Peyer's patch (tissue), 4 donors: Measurements from ENCODE around the gene MYL6. TPM values are rescaled to one million over a fixed set of nuclear protein-coding genes. Genes with fewer than 3 reads are reported as not detected.
A peak's percentile ranks its signal among the peaks of the same experiment; 100 is the strongest.

Experiments
- DNase-seq, 3 donors: peaks; one replicate each; pipeline ENCODE4 v3.0.0-alpha.2; 2017 to 2019
- H3K27ac ChIP-seq, 4 donors: fragments of 200-600 bp; sonication (generic); one replicate each; pipeline ENCODE4 v1.5.1; 2016 to 2019
- H3K27me3 ChIP-seq, 2 donors: fragments of 200-600 bp; sonication (generic); one replicate each; pipeline ENCODE4 v1.5.1; 2019
- H3K36me3 ChIP-seq, 3 donors: fragments of 200-600 bp; sonication (generic); one replicate each; pipeline ENCODE4 v1.5.1; 2016 to 2019
- H3K4me1 ChIP-seq, 4 donors: fragments of 200-600 bp; sonication (generic); one replicate each; pipeline ENCODE4 v1.5.1; 2016 to 2019
- H3K4me3 ChIP-seq, 4 donors: fragments of 200-600 bp; sonication (generic); 1 replicate in 3 of 4; 2 replicates in 1 of 4; pipeline ENCODE4 v1.5.1; 2016 to 2019; ENCODE audit warnings: mild to moderate bottlenecking in 1 of 4
- H3K9me3 ChIP-seq, 4 donors: fragments of 200-600 bp; sonication (generic); one replicate each; pipeline ENCODE4 v1.5.1; 2016 to 2019; ENCODE audit warnings: mild to moderate bottlenecking in 1 of 4
- CTCF ChIP-seq, 6 experiments: fragments of 450-650 bp in 4 of 6; fragments of 200-600 bp in 2 of 6; sonication (generic) in 1 of 6; IDR thresholded peaks; one replicate each; pipeline ENCODE4 v1.5.1; 2017 to 2019; ENCODE audit warnings: antibody characterized with exemption in 6 of 6, mild to moderate bottlenecking in 3 of 6, moderate library complexity in 1 of 6
- POLR2A ChIP-seq, 2 donors: fragments of 450-650 bp; IDR thresholded peaks; one replicate each; pipeline ENCODE4 v1.5.1; 2017; ENCODE audit warnings: antibody characterized with exemption in 2 of 2, mild to moderate bottlenecking in 2 of 2, moderate library complexity in 2 of 2
- total RNA-seq, 4 donors: library from RNA; depleted of rRNA; stranded (reverse); fragments of >200 nt; gene quantifications; one replicate each; pipeline ENCODE4 v1.1.0, GENCODE V29; 2016

MYL6 gene
- total RNA-seq, 4 donors from 2014 or later: 1,247 to 1,872 (median 1,541) TPM

- no peaks in the 10 kb centered on the region for H3K9me3 ChIP-seq
- H3K36me3 ChIP-seq: peaks cover 0 to 89% (median 0%) of the 10 kb centered on the region in 3 donors
- no peak for DNase-seq
- no peak overlapping the region for H3K4me3 ChIP-seq
- no peak overlapping the region for H3K27ac ChIP-seq
- no peaks in the 10 kb centered on the region for H3K27me3 ChIP-seq
- TF ChIP-seq CTCF (IDR thresholded peaks at IDR 0.05) (no peak), POLR2A (IDR thresholded peaks at IDR 0.05) (no peak)
- peaks cover 0 to 7% (median 5%) of the 10 kb centered on the region in 4 donors for H3K4me1 ChIP-seq
Measured at GRCh38 chr12:56134897-56135296, 23.3 kb upstream of the MYL6 start.

DNA sequence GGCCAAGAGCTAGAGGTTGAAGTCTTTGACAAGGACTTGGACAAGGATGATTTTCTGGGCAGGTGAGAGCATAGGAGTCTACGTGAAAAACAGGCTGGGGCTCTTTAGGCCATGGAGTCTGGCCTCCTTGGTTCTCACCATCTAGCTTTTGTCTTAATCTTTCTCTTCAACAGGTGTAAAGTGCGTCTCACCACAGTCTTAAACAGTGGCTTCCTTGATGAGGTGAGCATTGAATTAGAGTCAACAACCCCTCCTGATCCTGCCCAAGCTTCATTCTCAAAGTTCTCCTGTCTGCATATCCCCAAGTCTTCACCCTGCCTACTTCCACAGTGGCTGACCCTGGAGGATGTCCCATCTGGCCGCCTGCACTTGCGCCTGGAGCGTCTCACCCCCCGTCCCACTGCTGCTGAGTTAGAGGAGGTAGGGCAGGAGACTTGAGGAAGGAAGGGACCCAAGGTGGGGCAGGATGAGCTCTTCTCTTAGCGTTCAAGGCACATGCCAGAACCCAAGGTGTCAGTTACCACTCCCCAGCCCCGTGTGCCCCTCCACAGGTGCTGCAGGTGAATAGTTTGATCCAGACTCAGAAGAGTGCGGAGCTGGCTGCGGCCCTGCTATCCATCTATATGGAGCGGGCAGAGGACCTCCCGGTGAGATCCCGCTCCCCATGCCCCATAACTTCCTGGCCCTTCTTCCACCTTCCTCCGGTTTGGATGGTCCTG, 20.1 kb upstream of the MYL6 start:
- H3K27ac ChIP-seq: no peak overlapping the region
- TF ChIP-seq CTCF (IDR thresholded peaks at IDR 0.05) (no peak), POLR2A (IDR thresholded peaks at IDR 0.05) (no peak)
- H3K9me3 ChIP-seq: no peaks in the 10 kb centered on the region
- H3K27me3 ChIP-seq: no peaks in the 10 kb centered on the region
- H3K4me3 ChIP-seq: no peak overlapping the region
- no peak for DNase-seq
- peaks cover 0 to 93% (median 0%) of the 10 kb centered on the region in 3 donors for H3K36me3 ChIP-seq
- H3K4me1 ChIP-seq: no peaks in the 10 kb centered on the region

DNA sequence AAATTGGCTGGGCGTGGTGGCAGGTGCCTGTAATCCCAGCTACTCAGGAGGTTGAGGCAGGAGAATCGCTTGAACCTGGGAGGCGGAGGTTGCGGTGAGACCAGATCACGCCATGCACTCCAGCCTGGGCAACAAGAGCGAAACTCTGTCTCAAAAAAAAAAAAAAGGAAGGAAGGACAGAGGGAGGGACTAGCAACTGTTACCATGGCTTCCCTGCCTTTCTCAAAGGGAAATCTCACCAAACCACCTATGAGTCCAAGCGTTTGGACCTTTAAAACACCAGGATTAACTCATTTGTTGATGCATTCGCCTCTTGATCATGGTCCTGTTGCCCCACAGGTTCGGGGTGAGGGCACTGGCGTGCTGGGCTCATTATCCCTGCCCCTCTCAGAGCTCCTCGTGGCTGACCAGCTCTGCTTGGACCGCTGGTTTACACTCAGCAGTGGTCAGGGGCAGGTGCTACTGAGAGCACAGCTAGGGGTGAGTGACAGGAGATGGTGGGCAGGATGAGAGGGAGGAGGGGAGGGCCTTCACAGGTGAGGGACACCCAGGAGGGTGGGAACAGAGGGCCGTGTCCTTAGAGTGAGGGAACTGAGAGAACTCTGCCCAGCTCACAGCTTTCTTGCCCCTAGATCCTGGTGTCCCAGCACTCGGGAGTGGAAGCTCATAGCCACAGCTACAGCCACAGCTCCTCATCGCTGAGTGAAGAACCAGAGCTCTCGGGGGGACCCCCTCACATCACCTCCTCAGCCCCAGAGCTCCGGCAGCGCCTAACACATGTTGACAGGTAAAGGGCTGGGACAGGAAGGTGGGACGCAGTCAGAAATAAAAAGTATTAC, 16.0 kb upstream of the MYL6 start:
- H3K27me3 ChIP-seq: no peaks in the 10 kb centered on the region
- TF ChIP-seq CTCF (IDR thresholded peaks at IDR 0.05): no peak
- TF ChIP-seq POLR2A (IDR thresholded peaks at IDR 0.05): no peak
- no peak for DNase-seq
- H3K36me3 ChIP-seq: peaks cover 0 to 74% (median 0%) of the 10 kb centered on the region in 3 donors
- no peaks in the 10 kb centered on the region for H3K9me3 ChIP-seq
- H3K27ac ChIP-seq: no peak overlapping the region
- H3K4me3 ChIP-seq: no peak overlapping the region
- peaks cover 0 to 11% (median 0%) of the 10 kb centered on the region in 4 donors for H3K4me1 ChIP-seq

DNA sequence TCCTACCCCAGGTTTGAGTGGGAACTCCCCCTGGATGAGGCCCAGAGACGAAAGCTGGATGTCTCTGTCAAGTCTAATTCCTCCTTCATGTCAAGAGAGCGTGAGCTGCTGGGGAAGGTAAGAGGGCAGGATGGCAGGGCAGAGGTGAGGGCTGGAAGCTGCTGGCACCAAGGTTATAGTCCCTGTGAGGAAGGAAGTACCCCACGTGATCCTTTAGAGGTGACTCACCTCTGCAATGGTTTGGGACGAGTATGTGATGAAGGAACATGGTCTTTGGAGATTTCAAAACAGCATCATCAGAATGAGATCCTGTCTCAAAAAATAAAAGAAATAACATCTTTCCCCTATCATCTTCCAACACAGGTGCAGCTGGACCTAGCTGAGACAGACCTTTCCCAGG, 14.9 kb upstream of the MYL6 start:
- no peak for TF ChIP-seq CTCF (IDR thresholded peaks at IDR 0.05)
- TF ChIP-seq POLR2A (IDR thresholded peaks at IDR 0.05): no peak
- DNase-seq: no peak
- Histone ChIP-seq H3K4me3 (no peak overlapping the region), H3K27ac (peak overlapping the region in 3 of 4 donors; percentile 18 to 53 (median 32)), H3K36me3 (peaks cover 0 to 64% (median 0%) of the 10 kb centered on the region in 3 donors), H3K4me1 (peaks cover 0 to 13% (median 0%) of the 10 kb centered on the region in 4 donors), H3K9me3 (no peaks in the 10 kb centered on the region), H3K27me3 (no peaks in the 10 kb centered on the region)

- H3K36me3 ChIP-seq: peaks cover 0 to 57% (median 0%) of the 10 kb centered on the region in 3 donors
- TF ChIP-seq POLR2A (IDR thresholded peaks at IDR 0.05): no peak
- no peak for TF ChIP-seq CTCF (IDR thresholded peaks at IDR 0.05)
- no peaks in the 10 kb centered on the region for H3K9me3 ChIP-seq
- peak overlapping the region in 3 of 4 donors; percentile 2 to 53 (median 18) for H3K27ac ChIP-seq
- peaks cover 0 to 13% (median 0%) of the 10 kb centered on the region in 4 donors for H3K4me1 ChIP-seq
- no peak for DNase-seq
- no peak overlapping the region for H3K4me3 ChIP-seq
- H3K27me3 ChIP-seq: no peaks in the 10 kb centered on the region
Measured at GRCh38 chr12:56143870-56144269, 14.3 kb upstream of the MYL6 start.
